ENCODE results near the gene WDR44.
"Not testable (repeated sequence)": the region's sequence is repeated elsewhere in the genome, so short reads cannot be mapped to it uniquely, and the experiment has no call there.

The WDR44 gene

GRCh38 chrX:118345464-118346257 lies at the start of gene WDR44:
Gene WDR44 (plus strand): TSS chrX:118346106. CDS start chrX:118346504, 398 bp downstream.
- DNase-seq, result peak; percentile 94 to 96

- not testable (repeated sequence) for DNase-seq
These were observed 40.1 kb upstream of the WDR44 start for GRCh38 chrX:118305827-118306226.

- DNase-seq, result no peak
These were observed 30.4 kb upstream of the WDR44 start for GRCh38 chrX:118315529-118315928.

GRCh38 chrX:118324588-118324987 lies 21.3 kb upstream of the WDR44 start:
- no peak for DNase-seq

GRCh38 chrX:118325453-118325852 lies 20.5 kb upstream of the WDR44 start:
- peak in 1 of 2 donors; percentile 7 for DNase-seq

- DNase-seq, result no peak
These were observed 16.7 kb upstream of the WDR44 start for GRCh38 chrX:118329175-118329574.

GRCh38 chrX:118337687-118338086 lies 8.2 kb upstream of the WDR44 start:
- no peak for DNase-seq

GRCh38 chrX:118338930-118339329 lies 7.0 kb upstream of the WDR44 start:
- DNase-seq, result no peak

GRCh38 chrX:118345045-118345463 lies 852 bp upstream of the WDR44 start:
- DNase-seq, result no peak

- DNase-seq, result peak; percentile 48 to 51
These were observed 570 bp downstream of the WDR44 start for GRCh38 chrX:118346258-118347094.

- DNase-seq, result no peak
These were observed 1.2 kb downstream of the WDR44 start for GRCh38 chrX:118347131-118347530.

- no peak for DNase-seq
These were observed 1.8 kb downstream of the WDR44 start for GRCh38 chrX:118347736-118348135.

GRCh38 chrX:118348186-118348810 lies 2.4 kb downstream of the WDR44 start:
- DNase-seq, result no peak

GRCh38 chrX:118349188-118349587 lies 3.3 kb downstream of the WDR44 start:
- DNase-seq, result no peak

- DNase-seq, result no peak
These were observed 4.3 kb downstream of the WDR44 start for GRCh38 chrX:118350221-118350620.

GRCh38 chrX:118350706-118351105 lies 4.8 kb downstream of the WDR44 start:
- peak in 1 of 2 donors; percentile 20 for DNase-seq

- DNase-seq, result no peak
These were observed 6.7 kb downstream of the WDR44 start for GRCh38 chrX:118352566-118352965.

- DNase-seq, result peak in 1 of 2 donors; percentile 41
These were observed 7.4 kb downstream of the WDR44 start for GRCh38 chrX:118353081-118353850.

- no peak for DNase-seq
These were observed 9.5 kb downstream of the WDR44 start for GRCh38 chrX:118355225-118355920.

GRCh38 chrX:118356154-118356701 lies 10.3 kb downstream of the WDR44 start:
- no peak for DNase-seq

GRCh38 chrX:118360429-118361125 lies 14.7 kb downstream of the WDR44 start:
- DNase-seq, result no peak
